GM23338 (cell line): Measurements from ENCODE around the gene SHISA4. TPM values are rescaled to one million over a fixed set of nuclear protein-coding genes. Genes with fewer than 3 reads are reported as not detected.

Experiments
- ATAC-seq: fragments of 200-7000 bp; cut with Tn5 transposase; 3 replicates; pipeline ENCODE4 v1.9.1; 2020
- DNase-seq: peaks from one replicate; pipeline ENCODE4 v3.0.0-alpha.2; 2015; ENCODE audit warnings: low spot score
- H2AFZ ChIP-seq: fragments of 200-600 bp; sonication (generic); 2 replicates; pipeline ENCODE4 v1.8.0; 2016; ENCODE audit warnings: antibody characterized with exemption, mild to moderate bottlenecking, moderate library complexity
- H3F3A ChIP-seq: fragments of 200-600 bp; sonication (generic); replicated peaks from 2 replicates; pipeline ENCODE4 v1.8.0; 2017; ENCODE audit warnings: antibody characterized with exemption, mixed run types, low read depth
- H3K27ac ChIP-seq: fragments of 200-600 bp; sonication (generic); 2 replicates; pipeline ENCODE4 v1.6.1; 2016; ENCODE audit warnings: low read depth
- H3K27me3 ChIP-seq: fragments of 200-600 bp; sonication (generic); 2 replicates; pipeline ENCODE4 v1.8.0; 2016; ENCODE audit warnings: mild to moderate bottlenecking, mixed run types, moderate library complexity; ENCODE audit not compliant: insufficient read depth
- H3K36me3 ChIP-seq: fragments of 200-600 bp; sonication (generic); 2 replicates; pipeline ENCODE4 v1.8.0; 2016; ENCODE audit warnings: mild to moderate bottlenecking; ENCODE audit not compliant: insufficient read depth
- H3K4me1 ChIP-seq: fragments of 200-600 bp; sonication (generic); 2 replicates; pipeline ENCODE4 v1.8.0; 2016; ENCODE audit warnings: mild to moderate bottlenecking, moderate library complexity; ENCODE audit not compliant: insufficient read depth
- H3K4me2 ChIP-seq: fragments of 200-600 bp; sonication (generic); 2 replicates; pipeline ENCODE4 v1.7.1; 2017; ENCODE audit warnings: mixed run types
- H3K4me3 ChIP-seq: fragments of 200-600 bp; sonication (generic); 2 replicates; pipeline ENCODE4 v1.6.1; 2016; ENCODE audit warnings: mixed run types
- H3K79me2 ChIP-seq: fragments of 200-600 bp; sonication (generic); replicated peaks from 2 replicates; pipeline ENCODE4 v1.8.0; 2017; ENCODE audit warnings: mild to moderate bottlenecking; ENCODE audit not compliant: insufficient read depth
- H3K9me2 ChIP-seq: fragments of 200-600 bp; sonication (generic); 2 replicates; pipeline ENCODE4 v1.8.0; 2017; ENCODE audit not compliant: insufficient read depth
- H4K20me1 ChIP-seq: fragments of 200-600 bp; sonication (generic); replicated peaks from 2 replicates; pipeline ENCODE4 v1.8.0; 2017; ENCODE audit warnings: mild to moderate bottlenecking; ENCODE audit not compliant: insufficient read depth
- H3K27ac Mint-ChIP-seq: 2 replicates; pipeline ENCODE4 v1.8.0; 2020; ENCODE audit warnings: inconsistent platforms, mild to moderate bottlenecking, moderate library complexity, mixed read lengths
- H3K27me3 Mint-ChIP-seq: 3 replicates; pipeline ENCODE4 v1.8.0; 2022; ENCODE audit warnings: low read depth, mild to moderate bottlenecking, moderate library complexity, mixed read lengths, inconsistent platforms; ENCODE audit not compliant: insufficient read depth, poor library complexity
- H3K36me3 Mint-ChIP-seq: 3 replicates; pipeline ENCODE4 v1.8.0; 2021; ENCODE audit warnings: low read depth, mild to moderate bottlenecking, inconsistent platforms, moderate library complexity, mixed read lengths
- H3K4me1 Mint-ChIP-seq: 3 replicates; pipeline ENCODE4 v1.8.0; 2020; ENCODE audit warnings: mild to moderate bottlenecking, inconsistent platforms, mixed read lengths
- H3K4me3 Mint-ChIP-seq: 3 replicates; pipeline ENCODE4 v1.8.0; 2021; ENCODE audit warnings: moderate library complexity, mild to moderate bottlenecking, inconsistent platforms, mixed read lengths
- H3K9me3 Mint-ChIP-seq: 3 replicates; pipeline ENCODE4 v1.8.0; 2020; ENCODE audit warnings: moderate library complexity, mild to moderate bottlenecking, inconsistent platforms, mixed read lengths
- CREB1 ChIP-seq: fragments of 250-450 bp; sonication (Bioruptor Pico); IDR thresholded peaks from 2 replicates; pipeline ENCODE4 v1.5.0; 2020; ENCODE audit warnings: low read depth, mild to moderate bottlenecking, moderate library complexity
- EZH2 ChIP-seq: fragments of 200-600 bp; sonication (generic); IDR thresholded peaks from one replicate; pipeline ENCODE4 v1.8.0; 2017; ENCODE audit warnings: antibody characterized with exemption, mild to moderate bottlenecking, low read depth; ENCODE audit not compliant: unreplicated experiment
- EZH2phosphoT487 ChIP-seq: fragments of 200-600 bp; sonication (generic); IDR thresholded peaks from one replicate; pipeline ENCODE4 v1.8.1; 2018; ENCODE audit warnings: antibody characterized with exemption; ENCODE audit not compliant: unreplicated experiment
- JUNB ChIP-seq: IDR thresholded peaks from one replicate; pipeline ENCODE4 v1.6.1; 2016; ENCODE audit warnings: antibody characterized with exemption; ENCODE audit not compliant: unreplicated experiment
- STAT1 ChIP-seq: IDR thresholded peaks from one replicate; pipeline ENCODE4 v1.6.1; 2016; ENCODE audit warnings: antibody characterized with exemption; ENCODE audit not compliant: unreplicated experiment
- ZNF114 ChIP-seq: fragments of 250-450 bp; sonication (Bioruptor Pico); IDR thresholded peaks from 2 replicates; pipeline ENCODE4 v1.5.0; 2020; ENCODE audit warnings: mild to moderate bottlenecking, moderate library complexity
- ZNF331 ChIP-seq: fragments of 250-450 bp; sonication (Bioruptor Pico); IDR thresholded peaks from 2 replicates; pipeline ENCODE4 v1.5.0; 2020; ENCODE audit warnings: low read depth, mild to moderate bottlenecking, moderate library complexity
- polyA plus RNA-seq: library from polyadenylated mRNA; unstranded; fragments of >200 nt; fragmentation: Nextera tagmentation; extraction: Ambion mirVana; gene quantifications from 2 replicates; pipeline ENCODE4 v1.2.1, GENCODE V29; 2016
- total RNA-seq: library from RNA; depleted of rRNA; stranded (reverse); fragments of >200 nt; shearing (Covaris generic); gene quantifications from 2 replicates; pipeline ENCODE4 v1.2.3, GENCODE V29; 2014
- TF ChIP-seq, protein P1 (sequence below): fragments of 250-450 bp; sonication (Bioruptor Pico); IDR thresholded peaks from 2 replicates; pipeline ENCODE4 v1.5.0; 2020; ENCODE audit warnings: mild to moderate bottlenecking, moderate library complexity

Gene SHISA4
- total and polyA plus RNA-seq, 2 experiments from 2014 or later = 8.0 to 9.2 TPM

DNA sequence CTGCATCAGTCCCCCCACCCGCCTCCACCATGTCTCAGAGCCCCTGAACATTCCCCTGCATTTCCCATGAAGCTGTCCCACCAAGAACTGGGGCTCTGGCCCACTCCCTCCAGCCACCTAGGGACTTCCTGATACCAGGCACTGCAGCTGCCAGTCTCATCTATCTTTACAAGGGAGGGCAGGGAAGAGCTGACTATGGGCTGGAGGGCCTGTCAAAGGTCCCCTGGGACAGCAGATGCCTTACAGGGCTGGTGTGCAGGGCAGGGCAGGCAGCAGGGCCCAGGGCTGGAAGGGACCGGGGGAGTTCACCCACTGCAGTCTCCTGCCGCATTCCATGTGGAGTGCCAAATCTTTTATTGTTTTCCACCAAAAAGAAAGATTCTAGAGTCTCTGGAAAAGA is 17.6 kb downstream of the SHISA4 start (continued):
- TF ChIP-seq, protein P1, sequence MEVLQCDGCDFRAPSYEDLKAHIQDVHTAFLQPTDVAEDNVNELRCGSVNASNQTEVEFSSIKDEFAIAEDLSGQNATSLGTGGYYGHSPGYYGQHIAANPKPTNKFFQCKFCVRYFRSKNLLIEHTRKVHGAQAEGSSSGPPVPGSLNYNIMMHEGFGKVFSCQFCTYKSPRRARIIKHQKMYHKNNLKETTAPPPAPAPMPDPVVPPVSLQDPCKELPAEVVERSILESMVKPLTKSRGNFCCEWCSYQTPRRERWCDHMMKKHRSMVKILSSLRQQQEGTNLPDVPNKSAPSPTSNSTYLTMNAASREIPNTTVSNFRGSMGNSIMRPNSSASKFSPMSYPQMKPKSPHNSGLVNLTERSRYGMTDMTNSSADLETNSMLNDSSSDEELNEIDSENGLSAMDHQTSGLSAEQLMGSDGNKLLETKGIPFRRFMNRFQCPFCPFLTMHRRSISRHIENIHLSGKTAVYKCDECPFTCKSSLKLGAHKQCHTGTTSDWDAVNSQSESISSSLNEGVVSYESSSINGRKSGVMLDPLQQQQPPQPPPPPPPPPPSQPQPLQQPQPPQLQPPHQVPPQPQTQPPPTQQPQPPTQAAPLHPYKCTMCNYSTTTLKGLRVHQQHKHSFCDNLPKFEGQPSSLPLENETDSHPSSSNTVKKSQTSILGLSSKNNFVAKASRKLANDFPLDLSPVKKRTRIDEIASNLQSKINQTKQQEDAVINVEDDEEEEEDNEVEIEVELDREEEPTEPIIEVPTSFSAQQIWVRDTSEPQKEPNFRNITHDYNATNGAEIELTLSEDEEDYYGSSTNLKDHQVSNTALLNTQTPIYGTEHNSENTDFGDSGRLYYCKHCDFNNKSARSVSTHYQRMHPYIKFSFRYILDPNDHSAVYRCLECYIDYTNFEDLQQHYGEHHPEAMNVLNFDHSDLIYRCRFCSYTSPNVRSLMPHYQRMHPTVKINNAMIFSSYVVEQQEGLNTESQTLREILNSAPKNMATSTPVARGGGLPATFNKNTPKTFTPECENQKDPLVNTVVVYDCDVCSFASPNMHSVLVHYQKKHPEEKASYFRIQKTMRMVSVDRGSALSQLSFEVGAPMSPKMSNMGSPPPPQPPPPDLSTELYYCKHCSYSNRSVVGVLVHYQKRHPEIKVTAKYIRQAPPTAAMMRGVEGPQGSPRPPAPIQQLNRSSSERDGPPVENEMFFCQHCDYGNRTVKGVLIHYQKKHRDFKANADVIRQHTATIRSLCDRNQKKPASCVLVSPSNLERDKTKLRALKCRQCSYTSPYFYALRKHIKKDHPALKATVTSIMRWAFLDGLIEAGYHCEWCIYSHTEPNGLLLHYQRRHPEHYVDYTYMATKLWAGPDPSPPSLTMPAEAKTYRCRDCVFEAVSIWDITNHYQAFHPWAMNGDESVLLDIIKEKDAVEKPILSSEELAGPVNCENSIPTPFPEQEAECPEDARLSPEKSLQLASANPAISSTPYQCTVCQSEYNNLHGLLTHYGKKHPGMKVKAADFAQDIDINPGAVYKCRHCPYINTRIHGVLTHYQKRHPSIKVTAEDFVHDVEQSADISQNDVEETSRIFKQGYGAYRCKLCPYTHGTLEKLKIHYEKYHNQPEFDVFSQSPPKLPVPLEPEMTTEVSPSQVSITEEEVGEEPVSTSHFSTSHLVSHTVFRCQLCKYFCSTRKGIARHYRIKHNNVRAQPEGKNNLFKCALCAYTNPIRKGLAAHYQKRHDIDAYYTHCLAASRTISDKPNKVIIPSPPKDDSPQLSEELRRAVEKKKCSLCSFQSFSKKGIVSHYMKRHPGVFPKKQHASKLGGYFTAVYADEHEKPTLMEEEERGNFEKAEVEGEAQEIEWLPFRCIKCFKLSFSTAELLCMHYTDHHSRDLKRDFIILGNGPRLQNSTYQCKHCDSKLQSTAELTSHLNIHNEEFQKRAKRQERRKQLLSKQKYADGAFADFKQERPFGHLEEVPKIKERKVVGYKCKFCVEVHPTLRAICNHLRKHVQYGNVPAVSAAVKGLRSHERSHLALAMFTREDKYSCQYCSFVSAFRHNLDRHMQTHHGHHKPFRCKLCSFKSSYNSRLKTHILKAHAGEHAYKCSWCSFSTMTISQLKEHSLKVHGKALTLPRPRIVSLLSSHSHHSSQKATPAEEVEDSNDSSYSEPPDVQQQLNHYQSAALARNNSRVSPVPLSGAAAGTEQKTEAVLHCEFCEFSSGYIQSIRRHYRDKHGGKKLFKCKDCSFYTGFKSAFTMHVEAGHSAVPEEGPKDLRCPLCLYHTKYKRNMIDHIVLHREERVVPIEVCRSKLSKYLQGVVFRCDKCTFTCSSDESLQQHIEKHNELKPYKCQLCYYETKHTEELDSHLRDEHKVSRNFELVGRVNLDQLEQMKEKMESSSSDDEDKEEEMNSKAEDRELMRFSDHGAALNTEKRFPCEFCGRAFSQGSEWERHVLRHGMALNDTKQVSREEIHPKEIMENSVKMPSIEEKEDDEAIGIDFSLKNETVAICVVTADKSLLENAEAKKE (CRISPR knock-in tag) = no peak
- TF ChIP-seq STAT1 (no peak), CREB1 (CRISPR knock-in tag) (no peak), EZH2 (no peak), EZH2phosphoT487 (no peak), ZNF114 (CRISPR knock-in tag) (no peak), JUNB (no peak), ZNF331 (CRISPR knock-in tag) (no peak)

DNA sequence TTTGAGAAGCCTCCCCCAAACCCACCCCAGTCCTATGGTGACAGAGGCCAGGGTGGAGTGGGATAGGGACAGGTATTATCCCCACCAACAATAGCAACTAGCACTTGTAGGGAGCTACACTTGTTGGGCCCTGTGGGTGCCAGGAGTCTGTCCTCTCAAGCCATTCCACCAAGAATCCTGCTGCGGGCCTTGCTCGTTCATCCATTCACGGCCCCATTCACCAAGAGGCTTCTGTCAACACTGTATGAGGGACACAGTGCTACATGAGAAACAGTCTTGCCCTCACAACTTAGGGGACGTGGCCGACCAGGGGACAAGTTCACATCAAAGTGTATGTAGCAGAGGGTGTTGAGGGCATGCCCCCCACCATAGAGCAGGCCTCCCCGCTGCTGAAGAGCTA is 18.9 kb downstream of the SHISA4 start:
- ATAC-seq (no peak), DNase-seq (no peak)
- TF ChIP-seq CREB1 (CRISPR knock-in tag) = no peak
- Histone ChIP-seq H3K79me2 (no peaks in the 10 kb centered on the region), H3K4me1 (no peaks in the 10 kb centered on the region), H3K4me3 (no peak overlapping the region), H3K27ac (no peak overlapping the region), H3K9me2 (no peaks in the 10 kb centered on the region), H3K36me3 (no peaks in the 10 kb centered on the region), H3F3A (no peaks in the 10 kb centered on the region), H3K4me2 (no peak overlapping the region), H2AFZ (no peak overlapping the region), H3K27me3 (no peaks in the 10 kb centered on the region), H4K20me1 (no peaks in the 10 kb centered on the region)
- Mint-ChIP-seq H3K9me3 (no peaks in the 10 kb centered on the region), H3K4me1 (peaks cover 16% of the 10 kb centered on the region), H3K27me3 (peaks cover 9% of the 10 kb centered on the region), H3K27ac (no peak overlapping the region), H3K4me3 (no peak overlapping the region), H3K36me3 (no peaks in the 10 kb centered on the region)
